Gastroesophageal sphincter (tissue), 3 donors: ENCODE measurements around the gene FRRS1.

ENCODE experiments used
- POLR2A ChIP-seq, 2 donors: fragments of 450-650 bp; IDR thresholded peaks; one replicate each; pipeline ENCODE4 v1.6.1; 2017; ENCODE audit warnings: antibody characterized with exemption in 2 of 2, mild to moderate bottlenecking in 2 of 2, moderate library complexity in 1 of 2
- TF ChIP-seq, protein P1 (sequence below), 4 experiments: fragments of 200-600 bp in 2 of 4; fragments of 450-650 bp in 2 of 4; sonication (generic) in 1 of 4; IDR thresholded peaks; one replicate each; pipeline ENCODE4 v1.5.1; 2017 to 2019; ENCODE audit warnings: antibody characterized with exemption in 4 of 4, mild to moderate bottlenecking in 2 of 4, moderate library complexity in 2 of 4

DNA sequence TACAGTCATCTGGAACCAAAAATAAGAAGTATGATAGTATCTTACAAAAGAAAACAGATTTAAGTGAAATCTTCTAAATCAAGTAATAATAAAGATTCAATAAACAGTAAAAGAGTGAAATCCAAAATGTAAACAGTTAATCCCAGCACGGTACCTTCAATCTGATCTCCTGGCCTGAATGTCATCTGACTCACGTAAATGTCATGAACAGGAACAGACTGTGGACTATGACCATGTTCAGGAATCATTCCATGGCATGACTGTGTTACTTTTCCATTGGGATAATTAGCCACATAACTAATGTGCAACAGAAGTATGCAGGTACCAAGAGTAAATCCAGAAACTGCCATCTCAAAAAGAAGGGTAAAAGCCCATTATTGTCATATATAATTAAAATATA lies 18.0 kb downstream of the FRRS1 start:
- no peak for TF ChIP-seq POLR2A (IDR thresholded peaks at IDR 0.05)
- TF ChIP-seq, protein P1, sequence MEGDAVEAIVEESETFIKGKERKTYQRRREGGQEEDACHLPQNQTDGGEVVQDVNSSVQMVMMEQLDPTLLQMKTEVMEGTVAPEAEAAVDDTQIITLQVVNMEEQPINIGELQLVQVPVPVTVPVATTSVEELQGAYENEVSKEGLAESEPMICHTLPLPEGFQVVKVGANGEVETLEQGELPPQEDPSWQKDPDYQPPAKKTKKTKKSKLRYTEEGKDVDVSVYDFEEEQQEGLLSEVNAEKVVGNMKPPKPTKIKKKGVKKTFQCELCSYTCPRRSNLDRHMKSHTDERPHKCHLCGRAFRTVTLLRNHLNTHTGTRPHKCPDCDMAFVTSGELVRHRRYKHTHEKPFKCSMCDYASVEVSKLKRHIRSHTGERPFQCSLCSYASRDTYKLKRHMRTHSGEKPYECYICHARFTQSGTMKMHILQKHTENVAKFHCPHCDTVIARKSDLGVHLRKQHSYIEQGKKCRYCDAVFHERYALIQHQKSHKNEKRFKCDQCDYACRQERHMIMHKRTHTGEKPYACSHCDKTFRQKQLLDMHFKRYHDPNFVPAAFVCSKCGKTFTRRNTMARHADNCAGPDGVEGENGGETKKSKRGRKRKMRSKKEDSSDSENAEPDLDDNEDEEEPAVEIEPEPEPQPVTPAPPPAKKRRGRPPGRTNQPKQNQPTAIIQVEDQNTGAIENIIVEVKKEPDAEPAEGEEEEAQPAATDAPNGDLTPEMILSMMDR (IDR thresholded peaks at IDR 0.05), result no peak
